Measurements from ENCODE around the gene HECTD1.

HECTD1 gene

DNA sequence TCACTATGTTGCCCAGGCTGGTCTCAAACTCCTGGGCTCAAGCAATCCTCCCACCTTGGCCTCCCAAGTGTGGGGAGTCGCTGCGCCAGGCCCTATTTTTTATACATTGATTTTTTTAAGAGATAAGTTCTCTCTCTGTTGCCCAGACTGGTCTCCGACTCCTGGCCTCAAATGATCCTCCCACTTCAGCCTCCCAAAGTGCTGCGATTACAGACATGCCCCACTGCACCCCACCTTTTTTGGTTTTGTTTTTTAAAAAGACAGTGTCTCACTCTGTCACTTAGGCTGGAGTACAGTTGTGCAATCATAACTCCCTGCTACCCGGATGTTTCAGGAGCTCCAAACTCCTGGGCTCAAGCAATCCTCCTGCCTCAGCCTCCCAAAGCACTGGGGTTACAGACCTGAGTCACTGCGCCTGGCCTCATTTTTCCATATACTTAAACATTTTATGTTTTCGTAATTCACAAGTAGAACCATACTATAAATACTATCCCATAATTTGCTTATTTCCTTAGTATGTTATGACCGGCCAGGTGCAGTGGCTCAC is 16.8 kb downstream of the HECTD1 start:
- Histone ChIP-seq H2BK120ac (ENCODE audit: low read depth, low read length) (no peak overlapping the region), H3K4ac (ENCODE audit: low read depth in 1 of 2, low read length in 2 of 2) (no peak overlapping the region), H3K79me1 (replicated peaks; ENCODE audit: low read length, poor library complexity, severe bottlenecking) (peaks cover 15% of the 10 kb centered on the region), H3K23ac (ENCODE audit: low read length in 2 of 2) (no peak overlapping the region), H3K36me3 (ENCODE audit: control insufficient read depth in 1 of 2, insufficient read depth in 2 of 2, low read depth in 1 of 2, low read length in 2 of 2) (peaks cover 9 to 32% of the 10 kb centered on the region in 2 experiments), H4K91ac (ENCODE audit: low read length) (no peak overlapping the region), H3K9ac (ENCODE audit: low read length) (no peak overlapping the region), H3K27ac (ENCODE audit: low read length, poor library complexity, severe bottlenecking) (no peak overlapping the region), H2BK5ac (ENCODE audit: low read depth, low read length, poor library complexity, severe bottlenecking) (no peak overlapping the region), H3K4me3 (ENCODE audit: insufficient read depth in 1 of 2, low read depth in 1 of 2, low read length in 2 of 2) (no peak overlapping the region), H2BK12ac (ENCODE audit: low read length in 2 of 2) (no peak overlapping the region), H3K14ac (ENCODE audit: low read length in 2 of 2) (no peak overlapping the region), H3K9me3 (ENCODE audit: control insufficient read depth, low read length) (no peaks in the 10 kb centered on the region), H3K18ac (ENCODE audit: low read depth in 1 of 2, low read length in 2 of 2) (no peak overlapping the region), H3K4me2 (ENCODE audit: low read length, poor library complexity, severe bottlenecking) (no peak overlapping the region), H2AK5ac (ENCODE audit: low read length, severe bottlenecking) (no peak overlapping the region), H2AFZ (ENCODE audit: low read depth, low read length) (no peak overlapping the region), H2BK15ac (ENCODE audit: low read depth, poor library complexity, severe bottlenecking) (no peak overlapping the region), H3K27me3 (ENCODE audit: control insufficient read depth in 1 of 2, insufficient read depth in 1 of 2, low read length in 2 of 2) (no peaks in the 10 kb centered on the region), H3K4me1 (ENCODE audit: control insufficient read depth, insufficient read depth, low read depth, low read length) (peaks cover 7% of the 10 kb centered on the region), H4K8ac (ENCODE audit: low read length) (no peak overlapping the region)
- DNase-seq, result no peak
- 98% methylated on average over 8 of the region's 8 CpGs for WGBS

DNA sequence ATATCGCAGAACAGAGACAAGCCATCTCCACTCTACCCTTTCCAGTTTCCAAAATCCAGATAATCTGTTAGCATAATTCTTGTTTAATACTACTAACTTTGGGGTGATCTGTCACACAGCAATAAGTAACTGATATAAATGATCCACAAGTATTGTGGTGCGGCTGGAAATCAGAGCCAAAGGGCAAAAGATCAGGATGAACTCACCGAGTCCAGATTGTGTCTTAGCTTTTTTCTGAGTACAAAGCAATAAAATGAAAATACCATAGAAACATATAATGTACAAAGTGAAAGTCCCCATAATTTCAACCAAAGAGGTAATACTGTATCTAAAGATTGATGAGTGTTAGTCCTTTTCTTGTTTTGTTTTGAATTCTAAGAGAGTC is 17.4 kb downstream of the HECTD1 start:
- no peak overlapping the region for H3K4me2 ChIP-seq (ENCODE audit: low read length, poor library complexity, severe bottlenecking)
- no peak overlapping the region for H4K91ac ChIP-seq (ENCODE audit: low read length)
- H3K9ac ChIP-seq (ENCODE audit: low read length), result peak overlapping the region; percentile 4
- H3K4ac ChIP-seq (ENCODE audit: low read depth in 1 of 2, low read length in 2 of 2), result no peak overlapping the region
- no peak overlapping the region for H3K14ac ChIP-seq (ENCODE audit: low read length in 2 of 2)
- peaks cover 9 to 37% of the 10 kb centered on the region in 2 experiments for H3K36me3 ChIP-seq (ENCODE audit: control insufficient read depth in 1 of 2, insufficient read depth in 2 of 2, low read depth in 1 of 2, low read length in 2 of 2)
- H3K79me1 ChIP-seq (replicated peaks; ENCODE audit: low read length, poor library complexity, severe bottlenecking), result peaks cover 18% of the 10 kb centered on the region
- H3K23ac ChIP-seq (ENCODE audit: low read length in 2 of 2), result no peak overlapping the region
- no peak overlapping the region for H4K8ac ChIP-seq (ENCODE audit: low read length)
- no peak overlapping the region for H3K27ac ChIP-seq (ENCODE audit: low read length, poor library complexity, severe bottlenecking)
- WGBS, result 100% methylated on average over 2 of the region's 3 CpGs
- no peak overlapping the region for H2BK15ac ChIP-seq (ENCODE audit: low read depth, poor library complexity, severe bottlenecking)
- H2BK120ac ChIP-seq (ENCODE audit: low read depth, low read length), result no peak overlapping the region
- no peak overlapping the region for H2AFZ ChIP-seq (ENCODE audit: low read depth, low read length)
- H2BK5ac ChIP-seq (ENCODE audit: low read depth, low read length, poor library complexity, severe bottlenecking), result no peak overlapping the region
- no peaks in the 10 kb centered on the region for H3K27me3 ChIP-seq (ENCODE audit: control insufficient read depth in 1 of 2, insufficient read depth in 1 of 2, low read length in 2 of 2)
- no peak overlapping the region for H3K4me3 ChIP-seq (ENCODE audit: insufficient read depth in 1 of 2, low read depth in 1 of 2, low read length in 2 of 2)
- no peak for DNase-seq
- H3K4me1 ChIP-seq (ENCODE audit: control insufficient read depth, insufficient read depth, low read depth, low read length), result peaks cover 3% of the 10 kb centered on the region
- H2AK5ac ChIP-seq (ENCODE audit: low read length, severe bottlenecking), result no peak overlapping the region
- no peaks in the 10 kb centered on the region for H3K9me3 ChIP-seq (ENCODE audit: control insufficient read depth, low read length)
- H3K18ac ChIP-seq (ENCODE audit: low read depth in 1 of 2, low read length in 2 of 2), result no peak overlapping the region
- no peak overlapping the region for H2BK12ac ChIP-seq (ENCODE audit: low read length in 2 of 2)

DNA sequence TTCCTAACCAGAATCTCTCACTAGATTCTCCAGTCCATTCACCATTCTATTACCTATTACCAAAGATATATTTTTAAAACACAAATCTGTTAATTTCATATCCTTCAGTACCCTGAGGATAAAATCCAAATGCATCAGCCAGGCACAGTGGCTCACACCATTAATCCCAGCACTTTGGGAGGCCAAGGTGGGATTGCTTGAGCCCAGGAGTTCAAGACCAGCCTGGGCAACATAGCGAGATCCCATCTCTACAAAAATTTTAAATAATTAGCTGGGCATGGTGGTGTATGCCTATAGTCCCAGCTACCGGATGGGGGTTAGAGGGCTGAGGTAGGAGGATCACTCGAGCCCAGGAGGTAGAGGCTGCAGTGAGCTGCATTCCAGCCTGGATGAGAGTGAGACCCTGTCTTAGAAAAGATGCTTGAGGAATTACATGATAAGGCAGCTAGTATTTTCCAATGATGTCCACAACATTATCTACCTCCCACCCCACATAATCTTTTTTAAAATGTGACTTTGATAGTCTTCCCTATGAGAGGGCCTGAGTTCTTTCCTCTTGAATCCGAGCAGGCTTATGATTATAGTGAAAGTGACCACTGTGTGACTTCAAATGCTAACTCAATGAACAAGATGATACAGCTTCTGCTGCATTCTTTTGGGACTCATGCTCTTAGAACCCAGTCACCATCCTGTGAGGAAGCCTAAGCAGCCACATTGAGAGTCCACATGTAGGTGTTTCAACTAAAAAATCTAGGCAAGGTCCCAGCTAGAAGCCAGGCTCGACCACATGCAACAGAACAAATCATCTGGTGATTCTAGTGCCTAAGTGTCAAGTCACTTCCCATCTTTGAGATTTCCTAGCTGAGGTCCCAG is 18.0 kb downstream of the HECTD1 start:
- Histone ChIP-seq H2BK5ac (ENCODE audit: low read depth, low read length, poor library complexity, severe bottlenecking) (no peak overlapping the region), H2AK5ac (ENCODE audit: low read length, severe bottlenecking) (no peak overlapping the region), H3K9ac (ENCODE audit: low read length) (peak overlapping the region; percentile 4), H4K8ac (ENCODE audit: low read length) (no peak overlapping the region), H3K4me3 (ENCODE audit: insufficient read depth in 1 of 2, low read depth in 1 of 2, low read length in 2 of 2) (no peak overlapping the region), H3K27ac (ENCODE audit: low read length, poor library complexity, severe bottlenecking) (no peak overlapping the region), H2BK12ac (ENCODE audit: low read length in 2 of 2) (no peak overlapping the region), H2AFZ (ENCODE audit: low read depth, low read length) (no peak overlapping the region), H3K36me3 (ENCODE audit: control insufficient read depth in 1 of 2, insufficient read depth in 2 of 2, low read depth in 1 of 2, low read length in 2 of 2) (peaks cover 9 to 43% of the 10 kb centered on the region in 2 experiments), H2BK15ac (ENCODE audit: low read depth, poor library complexity, severe bottlenecking) (no peak overlapping the region), H3K9me3 (ENCODE audit: control insufficient read depth, low read length) (no peaks in the 10 kb centered on the region), H3K14ac (ENCODE audit: low read length in 2 of 2) (no peak overlapping the region), H2BK120ac (ENCODE audit: low read depth, low read length) (no peak overlapping the region), H3K4me2 (ENCODE audit: low read length, poor library complexity, severe bottlenecking) (no peak overlapping the region), H3K27me3 (ENCODE audit: control insufficient read depth in 1 of 2, insufficient read depth in 1 of 2, low read length in 2 of 2) (no peaks in the 10 kb centered on the region), H3K79me1 (replicated peaks; ENCODE audit: low read length, poor library complexity, severe bottlenecking) (peaks cover 18% of the 10 kb centered on the region), H3K23ac (ENCODE audit: low read length in 2 of 2) (peak overlapping the region in 1 of 2 experiments; percentile 50), H3K4me1 (ENCODE audit: control insufficient read depth, insufficient read depth, low read depth, low read length) (peaks cover 3% of the 10 kb centered on the region), H4K91ac (ENCODE audit: low read length) (no peak overlapping the region), H3K18ac (ENCODE audit: low read depth in 1 of 2, low read length in 2 of 2) (no peak overlapping the region), H3K4ac (ENCODE audit: low read depth in 1 of 2, low read length in 2 of 2) (no peak overlapping the region)
- DNase-seq, result no peak
- WGBS, result 98% methylated on average over 5 of the region's 5 CpGs

DNA sequence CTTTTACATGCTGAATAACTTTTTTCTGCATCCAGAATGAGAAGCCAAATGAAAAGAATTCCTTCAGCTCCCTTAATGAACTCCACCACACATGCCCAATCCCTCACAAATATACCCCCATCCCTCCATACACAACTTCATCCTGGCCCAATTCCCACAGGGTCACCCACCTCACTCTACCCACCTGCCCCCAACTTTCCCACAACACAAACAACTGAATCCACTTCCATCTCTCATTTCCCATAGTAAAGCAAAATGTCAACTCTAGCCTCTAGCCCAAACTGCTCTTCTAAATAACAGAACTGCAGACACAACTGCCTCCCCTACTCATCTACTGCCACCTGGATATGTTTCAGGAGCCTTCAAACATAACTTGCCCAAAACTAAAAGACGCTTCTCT is 18.8 kb downstream of the HECTD1 start:
- Histone ChIP-seq H4K8ac (ENCODE audit: low read length) (no peak overlapping the region), H3K4ac (ENCODE audit: low read depth in 1 of 2, low read length in 2 of 2) (no peak overlapping the region), H3K4me1 (ENCODE audit: control insufficient read depth, insufficient read depth, low read depth, low read length) (peaks cover 3% of the 10 kb centered on the region), H3K27ac (ENCODE audit: low read length, poor library complexity, severe bottlenecking) (no peak overlapping the region), H3K36me3 (ENCODE audit: control insufficient read depth in 1 of 2, insufficient read depth in 2 of 2, low read depth in 1 of 2, low read length in 2 of 2) (peaks cover 12 to 38% of the 10 kb centered on the region in 2 experiments), H2BK15ac (ENCODE audit: low read depth, poor library complexity, severe bottlenecking) (no peak overlapping the region), H3K27me3 (ENCODE audit: control insufficient read depth in 1 of 2, insufficient read depth in 1 of 2, low read length in 2 of 2) (no peaks in the 10 kb centered on the region), H3K18ac (ENCODE audit: low read depth in 1 of 2, low read length in 2 of 2) (peak overlapping the region in 1 of 2 experiments; percentile 54), H3K79me1 (replicated peaks; ENCODE audit: low read length, poor library complexity, severe bottlenecking) (peaks cover 21% of the 10 kb centered on the region), H2AK5ac (ENCODE audit: low read length, severe bottlenecking) (no peak overlapping the region), H3K4me2 (ENCODE audit: low read length, poor library complexity, severe bottlenecking) (no peak overlapping the region), H2BK120ac (ENCODE audit: low read depth, low read length) (no peak overlapping the region), H2BK5ac (ENCODE audit: low read depth, low read length, poor library complexity, severe bottlenecking) (no peak overlapping the region), H2AFZ (ENCODE audit: low read depth, low read length) (no peak overlapping the region), H4K91ac (ENCODE audit: low read length) (no peak overlapping the region), H3K23ac (ENCODE audit: low read length in 2 of 2) (no peak overlapping the region), H3K4me3 (ENCODE audit: insufficient read depth in 1 of 2, low read depth in 1 of 2, low read length in 2 of 2) (no peak overlapping the region), H2BK12ac (ENCODE audit: low read length in 2 of 2) (no peak overlapping the region), H3K9ac (ENCODE audit: low read length) (no peak overlapping the region), H3K9me3 (ENCODE audit: control insufficient read depth, low read length) (no peaks in the 10 kb centered on the region), H3K14ac (ENCODE audit: low read length in 2 of 2) (no peak overlapping the region)
- DNase-seq, result no peak
- WGBS, result 97% methylated on average over 1 of the region's 1 CpG

Measured in mesenchymal stem cell (in vitro differentiated cells and primary cell).